ENCODE data around the gene DMBX1.

DNA sequence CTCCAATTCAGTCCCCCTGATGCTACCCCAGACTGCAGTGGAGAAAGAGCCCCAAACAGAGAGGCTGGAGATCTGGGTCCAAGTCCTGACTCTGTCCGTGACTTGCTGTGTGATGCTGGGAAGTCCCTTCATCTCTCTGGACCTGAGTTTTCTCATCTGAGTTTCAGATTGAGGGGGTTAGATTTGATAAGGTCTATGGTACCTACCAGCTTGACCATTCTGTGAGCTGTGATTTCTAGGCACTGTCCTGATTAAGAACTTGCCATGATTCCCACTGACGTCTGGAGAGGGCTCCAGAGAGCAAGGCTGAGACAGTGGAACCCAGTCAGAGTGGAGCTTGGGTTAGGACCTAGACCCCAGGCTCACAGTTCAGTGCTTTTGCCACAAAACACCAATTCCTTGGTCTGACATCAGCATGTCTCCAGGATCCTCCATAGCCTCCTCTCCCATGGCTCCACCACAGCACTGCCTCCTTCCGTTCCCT lies 43.8 kb upstream of the DMBX1 start:
- TF ChIP-seq POLR2AphosphoS5 (IDR thresholded peaks at IDR 0.05; ENCODE audit: low read depth, low read length) (no peak), NRF1 (IDR thresholded peaks at IDR 0.05; ENCODE audit: low read depth, low read length) (no peak), GATA2 (CRISPR knock-in tag; IDR thresholded peaks at IDR 0.05) (no peak), NFIC (IDR thresholded peaks at IDR 0.05; ENCODE audit: borderline replicate concordance) (no peak), EP300 (IDR thresholded peaks at IDR 0.05; ENCODE audit: borderline replicate concordance in 1 of 2, low read depth in 1 of 2, low read length in 1 of 2) (no peak), YY1 (IDR thresholded peaks at IDR 0.05; ENCODE audit: low read depth) (no peak), TAF1 (IDR thresholded peaks at IDR 0.05; ENCODE audit: borderline replicate concordance, low read depth, low read length) (no peak), RAD21 (IDR thresholded peaks at IDR 0.05; ENCODE audit: low read length) (no peak), FOXM1 (IDR thresholded peaks at IDR 0.05; ENCODE audit: low read depth) (no peak), MXI1 (IDR thresholded peaks at IDR 0.05; ENCODE audit: low read depth, low read length) (no peak), FOXJ3 (CRISPR knock-in tag; IDR thresholded peaks at IDR 0.05) (no peak)
- TF ChIP-seq, protein P1, sequence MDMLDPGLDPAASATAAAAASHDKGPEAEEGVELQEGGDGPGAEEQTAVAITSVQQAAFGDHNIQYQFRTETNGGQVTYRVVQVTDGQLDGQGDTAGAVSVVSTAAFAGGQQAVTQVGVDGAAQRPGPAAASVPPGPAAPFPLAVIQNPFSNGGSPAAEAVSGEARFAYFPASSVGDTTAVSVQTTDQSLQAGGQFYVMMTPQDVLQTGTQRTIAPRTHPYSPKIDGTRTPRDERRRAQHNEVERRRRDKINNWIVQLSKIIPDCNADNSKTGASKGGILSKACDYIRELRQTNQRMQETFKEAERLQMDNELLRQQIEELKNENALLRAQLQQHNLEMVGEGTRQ (IDR thresholded peaks at IDR 0.05; ENCODE audit: borderline replicate concordance, low read depth, low read length), result no peak
- TF ChIP-seq, protein P2, sequence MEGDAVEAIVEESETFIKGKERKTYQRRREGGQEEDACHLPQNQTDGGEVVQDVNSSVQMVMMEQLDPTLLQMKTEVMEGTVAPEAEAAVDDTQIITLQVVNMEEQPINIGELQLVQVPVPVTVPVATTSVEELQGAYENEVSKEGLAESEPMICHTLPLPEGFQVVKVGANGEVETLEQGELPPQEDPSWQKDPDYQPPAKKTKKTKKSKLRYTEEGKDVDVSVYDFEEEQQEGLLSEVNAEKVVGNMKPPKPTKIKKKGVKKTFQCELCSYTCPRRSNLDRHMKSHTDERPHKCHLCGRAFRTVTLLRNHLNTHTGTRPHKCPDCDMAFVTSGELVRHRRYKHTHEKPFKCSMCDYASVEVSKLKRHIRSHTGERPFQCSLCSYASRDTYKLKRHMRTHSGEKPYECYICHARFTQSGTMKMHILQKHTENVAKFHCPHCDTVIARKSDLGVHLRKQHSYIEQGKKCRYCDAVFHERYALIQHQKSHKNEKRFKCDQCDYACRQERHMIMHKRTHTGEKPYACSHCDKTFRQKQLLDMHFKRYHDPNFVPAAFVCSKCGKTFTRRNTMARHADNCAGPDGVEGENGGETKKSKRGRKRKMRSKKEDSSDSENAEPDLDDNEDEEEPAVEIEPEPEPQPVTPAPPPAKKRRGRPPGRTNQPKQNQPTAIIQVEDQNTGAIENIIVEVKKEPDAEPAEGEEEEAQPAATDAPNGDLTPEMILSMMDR (IDR thresholded peaks at IDR 0.05), result no peak
- TF ChIP-seq, protein P3, sequence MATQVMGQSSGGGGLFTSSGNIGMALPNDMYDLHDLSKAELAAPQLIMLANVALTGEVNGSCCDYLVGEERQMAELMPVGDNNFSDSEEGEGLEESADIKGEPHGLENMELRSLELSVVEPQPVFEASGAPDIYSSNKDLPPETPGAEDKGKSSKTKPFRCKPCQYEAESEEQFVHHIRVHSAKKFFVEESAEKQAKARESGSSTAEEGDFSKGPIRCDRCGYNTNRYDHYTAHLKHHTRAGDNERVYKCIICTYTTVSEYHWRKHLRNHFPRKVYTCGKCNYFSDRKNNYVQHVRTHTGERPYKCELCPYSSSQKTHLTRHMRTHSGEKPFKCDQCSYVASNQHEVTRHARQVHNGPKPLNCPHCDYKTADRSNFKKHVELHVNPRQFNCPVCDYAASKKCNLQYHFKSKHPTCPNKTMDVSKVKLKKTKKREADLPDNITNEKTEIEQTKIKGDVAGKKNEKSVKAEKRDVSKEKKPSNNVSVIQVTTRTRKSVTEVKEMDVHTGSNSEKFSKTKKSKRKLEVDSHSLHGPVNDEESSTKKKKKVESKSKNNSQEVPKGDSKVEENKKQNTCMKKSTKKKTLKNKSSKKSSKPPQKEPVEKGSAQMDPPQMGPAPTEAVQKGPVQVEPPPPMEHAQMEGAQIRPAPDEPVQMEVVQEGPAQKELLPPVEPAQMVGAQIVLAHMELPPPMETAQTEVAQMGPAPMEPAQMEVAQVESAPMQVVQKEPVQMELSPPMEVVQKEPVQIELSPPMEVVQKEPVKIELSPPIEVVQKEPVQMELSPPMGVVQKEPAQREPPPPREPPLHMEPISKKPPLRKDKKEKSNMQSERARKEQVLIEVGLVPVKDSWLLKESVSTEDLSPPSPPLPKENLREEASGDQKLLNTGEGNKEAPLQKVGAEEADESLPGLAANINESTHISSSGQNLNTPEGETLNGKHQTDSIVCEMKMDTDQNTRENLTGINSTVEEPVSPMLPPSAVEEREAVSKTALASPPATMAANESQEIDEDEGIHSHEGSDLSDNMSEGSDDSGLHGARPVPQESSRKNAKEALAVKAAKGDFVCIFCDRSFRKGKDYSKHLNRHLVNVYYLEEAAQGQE (IDR thresholded peaks at IDR 0.05; ENCODE audit: low read depth, low read length), result no peak
